BLaER1 treated with 17β-estradiol and CSF1 and Interleukin-3, amounts not matched to agents 10 nM and 100 nM (cell line): ENCODE results near the gene CTNNA3.
A peak's percentile ranks its signal among the peaks of the same experiment; 100 is the strongest.

ENCODE experiments used
- H3K27ac ChIP-seq, 11 experiments: shearing (Covaris generic); formaldehyde crosslinking; 2 replicates each; pipeline ENCODE4 v1.8.1; 2022
- H3K27me3 ChIP-seq, 11 experiments: shearing (Covaris generic); formaldehyde crosslinking; 2 replicates each; pipeline ENCODE4 v1.8.1; 2022
- H3K36me3 ChIP-seq, 11 experiments: shearing (Covaris generic); formaldehyde crosslinking; 2 replicates each; pipeline ENCODE4 v1.8.1; 2022
- H3K4me1 ChIP-seq, 10 experiments: shearing (Covaris generic); formaldehyde crosslinking; 2 replicates each; pipeline ENCODE4 v1.8.1; 2022
- H3K4me2 ChIP-seq, 11 experiments: shearing (Covaris generic); formaldehyde crosslinking; 2 replicates each; pipeline ENCODE4 v1.8.1; 2022
- H3K4me3 ChIP-seq, 10 experiments: shearing (Covaris generic); formaldehyde crosslinking; 2 replicates each; pipeline ENCODE4 v1.8.1; 2022
- H3K9ac ChIP-seq, 11 experiments: shearing (Covaris generic); formaldehyde crosslinking; 2 replicates each; pipeline ENCODE4 v1.8.1; 2022
- H3K9me3 ChIP-seq, 11 experiments: shearing (Covaris generic); formaldehyde crosslinking; replicated peaks in 1 of 11; 2 replicates each; pipeline ENCODE4 v1.8.1; 2022
- H4K20me1 ChIP-seq, 11 experiments: shearing (Covaris generic); formaldehyde crosslinking; 2 replicates each; pipeline ENCODE4 v1.8.1; 2022
- Cebpa-rat ChIP-seq, 11 experiments: shearing (Covaris generic); IDR thresholded peaks; 2 replicates each; pipeline ENCODE4 v1.8.1; 2022

CTNNA3 gene

GRCh38 chr10:67668448-67668847 lies 27.5 kb downstream of the CTNNA3 start:
- H3K9me3 ChIP-seq = no peaks in the 10 kb centered on the region
- no peak overlapping the region for H3K4me3 ChIP-seq
- H3K4me1 ChIP-seq = no peaks in the 10 kb centered on the region
- H4K20me1 ChIP-seq = no peaks in the 10 kb centered on the region
- H3K4me2 ChIP-seq = no peak overlapping the region
- TF ChIP-seq Cebpa-rat (IDR thresholded peaks at IDR 0.05) = no peak
- H3K27ac ChIP-seq = no peak overlapping the region
- no peak overlapping the region for H3K9ac ChIP-seq
- H3K27me3 ChIP-seq = no peaks in the 10 kb centered on the region
- no peaks in the 10 kb centered on the region for H3K36me3 ChIP-seq

- no peaks in the 10 kb centered on the region for H3K9me3 ChIP-seq
- no peak overlapping the region for H3K4me3 ChIP-seq
- no peaks in the 10 kb centered on the region for H3K27me3 ChIP-seq
- H3K4me2 ChIP-seq = no peak overlapping the region
- peak overlapping the region in 1 of 11 experiments; percentile 46; a peak in 1 of 22 replicates for H3K27ac ChIP-seq
- no peak for TF ChIP-seq Cebpa-rat (IDR thresholded peaks at IDR 0.05)
- H3K9ac ChIP-seq = no peak overlapping the region
- no peaks in the 10 kb centered on the region for H3K36me3 ChIP-seq
- no peaks in the 10 kb centered on the region for H3K4me1 ChIP-seq
- H4K20me1 ChIP-seq = no peaks in the 10 kb centered on the region
Observed at GRCh38 chr10:67667035-67667425, 29.0 kb downstream of the CTNNA3 start.

- H3K9me3 ChIP-seq = no peaks in the 10 kb centered on the region
- H3K4me3 ChIP-seq = no peak overlapping the region
- peak overlapping the region in 6 of 11 experiments; percentile 6 to 57 (median 35); a peak in 5 of 22 replicates for H3K27ac ChIP-seq
- no peaks in the 10 kb centered on the region for H3K4me1 ChIP-seq
- no peak overlapping the region for H3K4me2 ChIP-seq
- no peak overlapping the region for H3K9ac ChIP-seq
- H3K27me3 ChIP-seq = no peaks in the 10 kb centered on the region
- H4K20me1 ChIP-seq = no peaks in the 10 kb centered on the region
- H3K36me3 ChIP-seq = no peaks in the 10 kb centered on the region
- TF ChIP-seq Cebpa-rat (IDR thresholded peaks at IDR 0.05) = no peak
Observed at GRCh38 chr10:67666416-67667034, 29.5 kb downstream of the CTNNA3 start.

GRCh38 chr10:67665491-67665890 lies 30.5 kb downstream of the CTNNA3 start:
- no peak overlapping the region for H3K4me3 ChIP-seq
- no peak overlapping the region; a peak in 1 of 22 replicates for H3K27ac ChIP-seq
- H3K9ac ChIP-seq = no peak overlapping the region
- TF ChIP-seq Cebpa-rat (IDR thresholded peaks at IDR 0.05) = no peak
- H3K27me3 ChIP-seq = no peaks in the 10 kb centered on the region
- no peaks in the 10 kb centered on the region for H3K36me3 ChIP-seq
- no peaks in the 10 kb centered on the region for H3K9me3 ChIP-seq
- H3K4me1 ChIP-seq = no peaks in the 10 kb centered on the region
- H4K20me1 ChIP-seq = no peaks in the 10 kb centered on the region
- no peak overlapping the region for H3K4me2 ChIP-seq

- Histone ChIP-seq H3K4me3 (no peak overlapping the region), H3K27me3 (no peaks in the 10 kb centered on the region), H3K4me1 (no peaks in the 10 kb centered on the region), H3K36me3 (no peaks in the 10 kb centered on the region), H3K9ac (no peak overlapping the region), H3K4me2 (no peak overlapping the region), H3K27ac (no peak overlapping the region), H4K20me1 (no peaks in the 10 kb centered on the region), H3K9me3 (no peaks in the 10 kb centered on the region)
- TF ChIP-seq Cebpa-rat (IDR thresholded peaks at IDR 0.05) = no peak
Observed at GRCh38 chr10:67664942-67665341, 31.1 kb downstream of the CTNNA3 start.

- Histone ChIP-seq H3K4me2 (no peak overlapping the region), H3K27me3 (no peaks in the 10 kb centered on the region), H3K9me3 (no peaks in the 10 kb centered on the region), H4K20me1 (no peaks in the 10 kb centered on the region), H3K9ac (no peak overlapping the region), H3K4me3 (no peak overlapping the region), H3K36me3 (no peaks in the 10 kb centered on the region), H3K4me1 (no peaks in the 10 kb centered on the region), H3K27ac (no peak overlapping the region)
- no peak for TF ChIP-seq Cebpa-rat (IDR thresholded peaks at IDR 0.05)
Observed at GRCh38 chr10:67663449-67664087, 32.4 kb downstream of the CTNNA3 start.

- Histone ChIP-seq H3K27me3 (no peaks in the 10 kb centered on the region), H4K20me1 (no peaks in the 10 kb centered on the region), H3K36me3 (no peaks in the 10 kb centered on the region), H3K4me2 (no peak overlapping the region), H3K4me3 (no peak overlapping the region), H3K9me3 (no peaks in the 10 kb centered on the region), H3K27ac (no peak overlapping the region), H3K9ac (no peak overlapping the region), H3K4me1 (no peaks in the 10 kb centered on the region)
- no peak for TF ChIP-seq Cebpa-rat (IDR thresholded peaks at IDR 0.05)
Observed at GRCh38 chr10:67662415-67662814, 33.6 kb downstream of the CTNNA3 start.

GRCh38 chr10:67659497-67659896 lies 36.5 kb downstream of the CTNNA3 start:
- H3K4me2 ChIP-seq = no peak overlapping the region
- H3K27ac ChIP-seq = no peak overlapping the region
- H3K9me3 ChIP-seq = no peaks in the 10 kb centered on the region
- H3K4me3 ChIP-seq = no peak overlapping the region
- TF ChIP-seq Cebpa-rat (IDR thresholded peaks at IDR 0.05) = no peak
- no peaks in the 10 kb centered on the region for H3K4me1 ChIP-seq
- no peaks in the 10 kb centered on the region for H3K27me3 ChIP-seq
- no peak overlapping the region for H3K9ac ChIP-seq
- H3K36me3 ChIP-seq = no peaks in the 10 kb centered on the region
- H4K20me1 ChIP-seq = no peaks in the 10 kb centered on the region

- TF ChIP-seq Cebpa-rat (IDR thresholded peaks at IDR 0.05) = no peak
- no peak overlapping the region for H3K4me3 ChIP-seq
- no peaks in the 10 kb centered on the region for H3K36me3 ChIP-seq
- H3K27me3 ChIP-seq = no peaks in the 10 kb centered on the region
- no peak overlapping the region for H3K27ac ChIP-seq
- no peaks in the 10 kb centered on the region for H4K20me1 ChIP-seq
- H3K4me2 ChIP-seq = no peak overlapping the region
- H3K9ac ChIP-seq = no peak overlapping the region
- H3K4me1 ChIP-seq = no peaks in the 10 kb centered on the region
- no peaks in the 10 kb centered on the region for H3K9me3 ChIP-seq
Observed at GRCh38 chr10:67657775-67658174, 38.2 kb downstream of the CTNNA3 start.

GRCh38 chr10:67650558-67650957 lies 45.4 kb downstream of the CTNNA3 start:
- H3K27me3 ChIP-seq = no peaks in the 10 kb centered on the region
- H3K9me3 ChIP-seq = no peaks in the 10 kb centered on the region
- no peak overlapping the region for H3K4me2 ChIP-seq
- no peaks in the 10 kb centered on the region for H4K20me1 ChIP-seq
- no peaks in the 10 kb centered on the region for H3K36me3 ChIP-seq
- TF ChIP-seq Cebpa-rat (IDR thresholded peaks at IDR 0.05) = no peak
- H3K4me1 ChIP-seq = no peaks in the 10 kb centered on the region
- no peak overlapping the region for H3K4me3 ChIP-seq
- H3K27ac ChIP-seq = no peak overlapping the region
- H3K9ac ChIP-seq = no peak overlapping the region
